Measurements from ENCODE around the gene TDRD12.

DNA sequence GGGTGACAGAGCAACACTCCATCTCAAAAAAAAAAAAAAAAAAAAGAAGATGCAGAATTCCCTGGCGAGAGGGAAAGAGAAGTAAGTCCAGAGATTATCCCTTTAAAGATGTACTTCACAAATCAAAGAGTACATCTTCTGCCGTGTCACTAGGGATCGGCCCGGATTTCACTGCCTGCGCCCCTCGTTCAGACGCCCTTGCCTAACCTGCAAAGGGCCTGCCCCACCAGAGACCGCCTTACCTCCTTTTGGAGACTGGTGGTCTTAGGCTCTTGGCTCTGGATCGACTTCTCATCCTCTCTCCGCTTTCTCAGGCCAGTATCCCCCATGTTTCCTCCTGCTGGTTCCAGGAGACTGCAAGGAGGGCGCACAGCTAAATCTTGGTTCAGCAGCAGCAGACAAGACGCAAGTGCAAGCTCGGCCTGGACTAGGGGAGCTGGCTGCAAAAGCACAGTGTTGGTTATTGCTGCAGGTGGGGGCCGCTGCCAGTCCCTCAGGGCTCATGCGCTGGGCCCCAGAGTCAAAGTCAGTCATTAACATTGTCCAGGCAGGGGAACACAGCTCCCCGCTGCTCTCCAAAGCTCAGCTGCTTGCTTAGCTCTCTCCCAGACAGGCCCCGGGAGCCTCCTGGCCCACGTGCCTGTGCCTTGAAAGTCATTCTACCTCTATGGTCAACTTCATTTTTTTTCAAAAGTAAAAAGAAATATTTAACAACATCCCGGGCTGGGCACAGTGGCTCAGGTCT, 148.8 kb downstream of the TDRD12 start:
- TF ChIP-seq POLR2AphosphoS5 (IDR thresholded peaks at IDR 0.05; ENCODE audit: low read depth): no peak
- TF ChIP-seq, protein P1, sequence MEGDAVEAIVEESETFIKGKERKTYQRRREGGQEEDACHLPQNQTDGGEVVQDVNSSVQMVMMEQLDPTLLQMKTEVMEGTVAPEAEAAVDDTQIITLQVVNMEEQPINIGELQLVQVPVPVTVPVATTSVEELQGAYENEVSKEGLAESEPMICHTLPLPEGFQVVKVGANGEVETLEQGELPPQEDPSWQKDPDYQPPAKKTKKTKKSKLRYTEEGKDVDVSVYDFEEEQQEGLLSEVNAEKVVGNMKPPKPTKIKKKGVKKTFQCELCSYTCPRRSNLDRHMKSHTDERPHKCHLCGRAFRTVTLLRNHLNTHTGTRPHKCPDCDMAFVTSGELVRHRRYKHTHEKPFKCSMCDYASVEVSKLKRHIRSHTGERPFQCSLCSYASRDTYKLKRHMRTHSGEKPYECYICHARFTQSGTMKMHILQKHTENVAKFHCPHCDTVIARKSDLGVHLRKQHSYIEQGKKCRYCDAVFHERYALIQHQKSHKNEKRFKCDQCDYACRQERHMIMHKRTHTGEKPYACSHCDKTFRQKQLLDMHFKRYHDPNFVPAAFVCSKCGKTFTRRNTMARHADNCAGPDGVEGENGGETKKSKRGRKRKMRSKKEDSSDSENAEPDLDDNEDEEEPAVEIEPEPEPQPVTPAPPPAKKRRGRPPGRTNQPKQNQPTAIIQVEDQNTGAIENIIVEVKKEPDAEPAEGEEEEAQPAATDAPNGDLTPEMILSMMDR (conservative IDR thresholded peaks at IDR 0.05; ENCODE audit: low read depth in 2 of 2): no peak
- no peak for TF ChIP-seq EZH2 (IDR thresholded peaks at IDR 0.05; ENCODE audit: low read depth, unreplicated experiment)
- no peak for TF ChIP-seq EZH2phosphoT487 (IDR thresholded peaks at IDR 0.05; ENCODE audit: unreplicated experiment)
- TF ChIP-seq, protein P2, sequence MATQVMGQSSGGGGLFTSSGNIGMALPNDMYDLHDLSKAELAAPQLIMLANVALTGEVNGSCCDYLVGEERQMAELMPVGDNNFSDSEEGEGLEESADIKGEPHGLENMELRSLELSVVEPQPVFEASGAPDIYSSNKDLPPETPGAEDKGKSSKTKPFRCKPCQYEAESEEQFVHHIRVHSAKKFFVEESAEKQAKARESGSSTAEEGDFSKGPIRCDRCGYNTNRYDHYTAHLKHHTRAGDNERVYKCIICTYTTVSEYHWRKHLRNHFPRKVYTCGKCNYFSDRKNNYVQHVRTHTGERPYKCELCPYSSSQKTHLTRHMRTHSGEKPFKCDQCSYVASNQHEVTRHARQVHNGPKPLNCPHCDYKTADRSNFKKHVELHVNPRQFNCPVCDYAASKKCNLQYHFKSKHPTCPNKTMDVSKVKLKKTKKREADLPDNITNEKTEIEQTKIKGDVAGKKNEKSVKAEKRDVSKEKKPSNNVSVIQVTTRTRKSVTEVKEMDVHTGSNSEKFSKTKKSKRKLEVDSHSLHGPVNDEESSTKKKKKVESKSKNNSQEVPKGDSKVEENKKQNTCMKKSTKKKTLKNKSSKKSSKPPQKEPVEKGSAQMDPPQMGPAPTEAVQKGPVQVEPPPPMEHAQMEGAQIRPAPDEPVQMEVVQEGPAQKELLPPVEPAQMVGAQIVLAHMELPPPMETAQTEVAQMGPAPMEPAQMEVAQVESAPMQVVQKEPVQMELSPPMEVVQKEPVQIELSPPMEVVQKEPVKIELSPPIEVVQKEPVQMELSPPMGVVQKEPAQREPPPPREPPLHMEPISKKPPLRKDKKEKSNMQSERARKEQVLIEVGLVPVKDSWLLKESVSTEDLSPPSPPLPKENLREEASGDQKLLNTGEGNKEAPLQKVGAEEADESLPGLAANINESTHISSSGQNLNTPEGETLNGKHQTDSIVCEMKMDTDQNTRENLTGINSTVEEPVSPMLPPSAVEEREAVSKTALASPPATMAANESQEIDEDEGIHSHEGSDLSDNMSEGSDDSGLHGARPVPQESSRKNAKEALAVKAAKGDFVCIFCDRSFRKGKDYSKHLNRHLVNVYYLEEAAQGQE (IDR thresholded peaks at IDR 0.05; ENCODE audit: unreplicated experiment): no peak
- TF ChIP-seq CREB1 (CRISPR knock-in tag; IDR thresholded peaks at IDR 0.05; ENCODE audit: low read depth): no peak
- TF ChIP-seq JUNB (IDR thresholded peaks at IDR 0.05; ENCODE audit: unreplicated experiment): no peak
- no peak for TF ChIP-seq ZNF114 (CRISPR knock-in tag; IDR thresholded peaks at IDR 0.05)
- no peak for TF ChIP-seq ZNF331 (CRISPR knock-in tag; IDR thresholded peaks at IDR 0.05; ENCODE audit: low read depth)
